Small intestine (tissue), 7 donors: ENCODE measurements around the gene ZNF333. TPM values are rescaled to one million over a fixed set of nuclear protein-coding genes. Genes with fewer than 3 reads are reported as not detected.

Source experiments
- DNase-seq, 2 donors: peaks; one replicate each; pipeline versions ENCODE4 v3.0.0 to v3.0.0-alpha.2; 2013
- FAIRE-seq: peaks from 2 replicates; lab custom pipeline; 2012; peaks lifted over from hg19 to GRCh38; lab: Jason Lieb, UNC
- H3K27ac ChIP-seq, 3 donors: one replicate each; pipeline ENCODE4 v1.5.1; 2013; ENCODE audit warnings: low read length in 2 of 3, mild to moderate bottlenecking in 2 of 3, control low read depth in 1 of 3, inconsistent platforms in 1 of 3, low read depth in 1 of 3, moderate library complexity in 1 of 3
- H3K27me3 ChIP-seq, 3 donors: one replicate each; pipeline ENCODE4 v1.6.1; 2013; ENCODE audit warnings: low read length in 3 of 3, inconsistent platforms in 1 of 3; ENCODE audit not compliant: control insufficient read depth in 3 of 3, insufficient read depth in 3 of 3
- H3K36me3 ChIP-seq, 3 donors: one replicate each; pipeline ENCODE4 v1.6.1; 2013; ENCODE audit warnings: low read length in 3 of 3, inconsistent platforms in 1 of 3, low read depth in 1 of 3, mild to moderate bottlenecking in 1 of 3, moderate library complexity in 1 of 3; ENCODE audit not compliant: control insufficient read depth in 3 of 3, insufficient read depth in 2 of 3
- H3K4me1 ChIP-seq, 3 donors: one replicate each; pipeline ENCODE4 v1.6.1; 2013; ENCODE audit warnings: low read length in 2 of 3, inconsistent platforms in 1 of 3, low read depth in 1 of 3, mild to moderate bottlenecking in 1 of 3, moderate library complexity in 1 of 3; ENCODE audit not compliant: control insufficient read depth in 3 of 3, insufficient read depth in 2 of 3
- H3K4me3 ChIP-seq, 3 donors: one replicate each; pipeline ENCODE4 v1.5.1; 2013; ENCODE audit warnings: low read length in 3 of 3, control low read depth in 1 of 3, inconsistent platforms in 1 of 3, low read depth in 1 of 3, mild to moderate bottlenecking in 1 of 3, moderate library complexity in 1 of 3
- H3K9me3 ChIP-seq, 2 donors: one replicate each; pipeline ENCODE4 v1.6.1; 2013; ENCODE audit warnings: low read depth in 1 of 2, low read length in 1 of 2; ENCODE audit not compliant: control insufficient read depth in 2 of 2, insufficient read depth in 1 of 2
- WGBS, 3 donors: extraction: QIAGEN DNeasy Blood & Tissue Kit; methylation state at CpG; one replicate each; pipeline ENCODE4 v1.1.7; 2013; 5-methylcytosine and 5-hydroxymethylcytosine counted together
- polyA plus RNA-seq, 4 donors: library from polyadenylated mRNA; stranded (reverse) in 3 of 4; unstranded in 1 of 4; fragments of 200-250 nt in 3 of 4; fragments of 120-200 nt in 1 of 4; gene quantifications; one replicate each; pipeline versions ENCODE4 v1.2.1 to v1.2.3, GENCODE V29; 2013
- donor health status: healthy with polysubstance abuse.
- donor health status: control.
- donor health status: control.
- donor health status: Bipolar disorder and iron deficiency.
- donor health status: healthy.

The ZNF333 gene
- polyA plus RNA-seq, 4 donors: 2.7 to 10.3 (median 4.5) TPM

- no peak overlapping the region for H3K27ac ChIP-seq
- no peak overlapping the region for H3K4me3 ChIP-seq
- H3K4me1 ChIP-seq: no peaks in the 10 kb centered on the region
- FAIRE-seq (no peak), DNase-seq (no peak)
- no peaks in the 10 kb centered on the region for H3K36me3 ChIP-seq
- WGBS, 3 donors: 80 to 84% (median 80%) methylated on average over 9 of the region's 9 CpGs
- H3K9me3 ChIP-seq: no peaks in the 10 kb centered on the region
- H3K27me3 ChIP-seq: no peaks in the 10 kb centered on the region
These were observed 11.6 kb upstream of the ZNF333 start for GRCh38 chr19:14678199-14678598.

GRCh38 chr19:14682084-14682483 lies 7.8 kb upstream of the ZNF333 start:
- 81 to 95% (median 90%) methylated on average over 2 of the region's 2 CpGs for WGBS, 3 donors
- no peaks in the 10 kb centered on the region for H3K4me1 ChIP-seq
- FAIRE-seq: no peak
- no peak overlapping the region for H3K27ac ChIP-seq
- DNase-seq: no peak
- no peaks in the 10 kb centered on the region for H3K9me3 ChIP-seq
- no peaks in the 10 kb centered on the region for H3K36me3 ChIP-seq
- no peak overlapping the region for H3K4me3 ChIP-seq
- no peaks in the 10 kb centered on the region for H3K27me3 ChIP-seq

- Histone ChIP-seq H3K4me1 (no peaks in the 10 kb centered on the region), H3K36me3 (no peaks in the 10 kb centered on the region), H3K4me3 (no peak overlapping the region), H3K27me3 (no peaks in the 10 kb centered on the region), H3K27ac (no peak overlapping the region), H3K9me3 (no peaks in the 10 kb centered on the region)
- FAIRE-seq (no peak), DNase-seq (no peak)
- WGBS, 3 donors: 19 to 32% (median 29%) methylated on average over 3 of the region's 3 CpGs
These were observed 6.4 kb upstream of the ZNF333 start for GRCh38 chr19:14683439-14683838.

- Histone ChIP-seq H3K9me3 (no peaks in the 10 kb centered on the region), H3K4me3 (no peak overlapping the region), H3K36me3 (no peaks in the 10 kb centered on the region), H3K4me1 (no peaks in the 10 kb centered on the region), H3K27me3 (no peaks in the 10 kb centered on the region), H3K27ac (no peak overlapping the region)
- peak; percentile 11 to 26 for DNase-seq
- 13 to 34% (median 26%) methylated on average over 3 of the region's 3 CpGs for WGBS, 3 donors
- no peak for FAIRE-seq
These were observed 3.4 kb upstream of the ZNF333 start for GRCh38 chr19:14686411-14686810.

GRCh38 chr19:14694641-14695266 lies 4.9 kb downstream of the ZNF333 start:
- DNase-seq: no peak
- H3K27ac ChIP-seq: no peak overlapping the region
- no peaks in the 10 kb centered on the region for H3K27me3 ChIP-seq
- no peak for FAIRE-seq
- WGBS, 3 donors: 77 to 89% (median 88%) methylated on average over 13 of the region's 13 CpGs
- no peaks in the 10 kb centered on the region for H3K4me1 ChIP-seq
- no peaks in the 10 kb centered on the region for H3K9me3 ChIP-seq
- H3K36me3 ChIP-seq: peaks cover 6 to 34% (median 9%) of the 10 kb centered on the region in 3 donors
- no peak overlapping the region for H3K4me3 ChIP-seq

GRCh38 chr19:14695471-14695870 lies 5.6 kb downstream of the ZNF333 start:
- Histone ChIP-seq H3K4me3 (no peak overlapping the region), H3K9me3 (no peaks in the 10 kb centered on the region), H3K27ac (no peak overlapping the region), H3K27me3 (no peaks in the 10 kb centered on the region), H3K36me3 (peaks cover 10 to 40% (median 15%) of the 10 kb centered on the region in 3 donors), H3K4me1 (no peaks in the 10 kb centered on the region)
- FAIRE-seq: no peak
- no peak for DNase-seq
- WGBS, 3 donors: 90 to 91% (median 91%) methylated on average over 5 of the region's 5 CpGs

GRCh38 chr19:14699641-14700040 lies 9.8 kb downstream of the ZNF333 start:
- WGBS, 3 donors: 86 to 97% (median 94%) methylated on average over 8 of the region's 8 CpGs
- Histone ChIP-seq H3K4me1 (no peaks in the 10 kb centered on the region), H3K27ac (no peak overlapping the region), H3K36me3 (peaks cover 17 to 68% (median 38%) of the 10 kb centered on the region in 3 donors), H3K27me3 (no peaks in the 10 kb centered on the region), H3K9me3 (no peaks in the 10 kb centered on the region), H3K4me3 (no peak overlapping the region)
- FAIRE-seq (no peak), DNase-seq (no peak)

- WGBS, 3 donors: 92 to 97% (median 96%) methylated on average over 9 of the region's 9 CpGs
- H3K9me3 ChIP-seq: no peaks in the 10 kb centered on the region
- FAIRE-seq: no peak
- no peaks in the 10 kb centered on the region for H3K27me3 ChIP-seq
- H3K4me1 ChIP-seq: no peaks in the 10 kb centered on the region
- no peak overlapping the region for H3K4me3 ChIP-seq
- H3K36me3 ChIP-seq: peaks cover 20 to 68% (median 42%) of the 10 kb centered on the region in 3 donors
- no peak for DNase-seq
- H3K27ac ChIP-seq: no peak overlapping the region
These were observed 11.0 kb downstream of the ZNF333 start for GRCh38 chr19:14700711-14701375.
